Right ventricle myocardium superior (tissue), 1 donor: ENCODE results near the gene ASAP3. TPM values are rescaled to one million over a fixed set of nuclear protein-coding genes. Genes with fewer than 3 reads are reported as not detected.
A peak's percentile ranks its signal among the peaks of the same experiment; 100 is the strongest.

Experiments used
- ATAC-seq: fragments of 200-7000 bp; cut with Tn5 transposase; one replicate; pipeline ENCODE4 v1.9.1; 2020; ENCODE audit warnings: mild to moderate bottlenecking; ENCODE audit not compliant: poor library complexity
- DNase-seq: peaks from one replicate; pipeline ENCODE4 v3.0.0-alpha.2; 2020
- intact Hi-C: fragments of 100-400 bp; cut with DNase I; formaldehyde crosslinking; loops from one replicate; pipeline ENCODE4 v1.11.2; 2022
- total RNA-seq: library from RNA; stranded (reverse); fragmentation: NEBNext Ultra II Directional; extraction: Animal tissue kit (Norgen Biotek cat#: 25700); gene quantifications from one replicate; pipeline ENCODE4 v1.2.1, GENCODE V29; 2021
- donor health status: DM: no; HTN: yes; CAD: no; lungs with severe emphysema.

Gene ASAP3
- total RNA-seq, 1 donor from 2014 or later, result 44.6 TPM

DNA sequence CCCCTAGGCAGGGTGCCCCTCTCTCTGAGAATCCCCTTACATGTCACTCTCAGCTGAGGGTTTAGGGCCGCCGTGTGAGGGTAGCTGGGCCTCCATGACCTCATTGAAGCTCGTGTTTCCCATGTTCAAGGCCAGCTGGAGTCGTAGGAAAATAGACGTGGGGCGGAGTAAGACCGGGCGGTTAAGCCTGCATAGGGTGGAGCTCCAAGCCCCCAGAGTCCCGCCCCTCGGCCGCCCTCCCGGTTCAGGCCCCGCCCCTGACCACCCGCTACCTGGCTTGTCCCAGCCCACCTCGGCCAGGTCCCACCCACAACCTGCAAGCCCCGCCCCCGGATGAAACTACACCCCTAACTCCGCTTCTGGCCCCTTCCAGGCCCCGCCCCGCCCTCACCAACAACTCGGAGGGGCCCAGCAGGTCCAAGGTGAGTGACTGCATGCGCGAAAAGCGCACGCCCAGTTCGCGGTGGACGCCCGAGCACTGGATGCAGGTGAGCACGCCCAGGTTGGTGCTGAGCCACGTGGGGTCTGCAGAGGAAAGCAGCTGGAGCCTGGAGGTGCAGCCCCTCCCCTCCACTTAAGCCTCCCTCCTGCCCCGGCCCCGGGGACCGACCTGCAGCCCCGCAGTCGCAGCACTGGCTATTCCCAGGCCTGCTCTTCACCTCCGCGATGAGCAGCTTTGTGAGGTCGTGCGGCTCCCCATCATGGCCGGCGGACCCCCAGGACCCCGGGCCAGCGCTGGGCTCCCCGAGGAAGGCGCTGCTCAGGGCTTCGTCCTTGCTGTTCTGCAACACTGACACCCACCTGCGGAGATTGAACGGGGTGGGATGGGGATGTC lies 47.2 kb downstream of the ASAP3 start:
- intact Hi-C loops, result no loop called here
- DNase-seq (no peak), ATAC-seq (peak; percentile 26)

DNA sequence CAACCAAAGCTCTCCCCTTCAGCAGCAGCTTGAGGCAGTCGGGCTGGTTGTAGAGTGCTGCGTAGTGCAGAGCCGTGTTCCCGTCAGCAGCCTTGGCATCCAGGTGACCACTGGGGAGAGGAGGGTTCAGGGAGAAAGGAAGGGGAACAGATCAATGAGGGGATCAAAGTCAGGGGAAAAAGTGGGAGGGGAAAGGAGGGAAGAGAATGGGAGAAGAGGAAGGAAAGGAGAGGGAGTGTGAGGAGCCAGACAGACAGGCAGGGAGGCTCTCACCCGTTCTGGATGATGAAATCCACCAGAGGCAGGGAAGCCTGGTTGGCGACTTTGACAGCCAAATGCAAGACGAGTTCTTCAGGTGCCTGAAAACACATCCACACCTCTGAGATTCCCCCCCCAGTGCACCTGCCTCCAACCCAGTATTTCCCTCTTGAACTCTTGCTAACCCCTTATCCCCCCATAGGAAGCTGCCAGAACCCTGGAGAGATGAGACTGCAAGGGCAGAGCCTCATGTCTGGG lies 49.7 kb downstream of the ASAP3 start:
- intact Hi-C loops, result no loop called here
- no peak for DNase-seq

DNA sequence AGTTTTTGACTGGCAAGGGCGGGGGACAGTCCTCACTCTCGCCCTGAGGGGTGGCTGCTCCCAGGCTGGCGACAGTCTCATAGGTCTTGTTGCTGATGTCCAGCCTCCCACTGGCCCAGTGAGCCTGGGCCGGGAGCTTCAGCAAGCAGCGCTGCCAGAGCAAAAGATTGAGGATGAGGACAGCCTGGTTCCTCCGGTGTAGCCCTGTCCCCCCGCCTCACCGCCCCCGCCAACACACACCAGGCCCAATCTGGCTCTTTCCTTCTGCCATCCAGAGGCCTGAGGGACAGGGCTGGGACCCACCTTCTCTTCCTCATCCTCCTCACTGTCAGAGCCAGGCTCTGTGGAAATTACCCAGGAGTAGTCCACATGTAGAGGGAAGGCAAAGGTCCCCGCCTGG lies 50.9 kb downstream of the ASAP3 start:
- ATAC-seq (no peak), DNase-seq (no peak)
- intact Hi-C loops, result no loop called here

More for the DNA sequence above, 49.7 kb downstream of the ASAP3 start:
- ATAC-seq, result no peak

DNA sequence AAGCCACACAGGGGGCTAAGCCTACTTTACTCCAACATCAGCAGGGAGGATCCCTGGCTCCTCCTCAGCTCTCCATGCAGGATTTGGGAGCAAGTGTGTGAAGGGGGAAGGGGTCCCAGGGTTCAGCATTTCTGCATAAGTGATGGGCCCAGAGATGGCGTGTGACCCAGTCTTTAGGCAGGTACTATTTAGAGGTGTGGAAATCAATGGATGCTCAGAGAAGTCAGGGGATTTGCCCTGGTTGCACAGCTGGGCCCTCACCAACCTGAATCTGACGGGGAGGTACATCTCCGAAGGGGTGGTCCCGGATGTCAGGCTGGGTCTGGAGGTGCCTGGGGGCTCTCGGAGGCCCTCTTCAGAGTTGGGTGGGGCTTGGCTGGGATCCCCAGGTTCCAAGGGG lies 52.5 kb downstream of the ASAP3 start:
- intact Hi-C loops, result no loop called here
- no peak for DNase-seq
- ATAC-seq, result no peak

DNA sequence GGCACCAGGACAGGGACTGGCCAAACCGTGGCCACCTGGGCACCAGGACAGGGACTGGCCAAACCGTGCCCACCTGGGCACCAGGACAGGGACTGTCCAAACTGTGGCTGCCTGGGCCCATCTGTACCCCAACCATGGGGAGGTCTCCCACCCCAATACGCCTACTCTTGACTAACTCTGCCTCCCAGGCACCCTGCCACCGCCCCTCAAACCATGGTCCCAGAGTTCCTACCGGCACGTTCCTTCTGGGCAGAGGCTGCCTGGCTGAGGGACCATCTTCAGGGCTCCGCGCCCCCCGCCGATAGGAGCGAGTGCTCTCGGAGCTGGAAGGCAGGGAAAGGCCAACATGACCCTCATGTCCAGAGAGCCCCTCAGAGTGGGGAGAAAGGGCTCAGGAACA lies 53.2 kb downstream of the ASAP3 start:
- ATAC-seq (no peak), DNase-seq (no peak)
- intact Hi-C loops, result no loop called here

DNA sequence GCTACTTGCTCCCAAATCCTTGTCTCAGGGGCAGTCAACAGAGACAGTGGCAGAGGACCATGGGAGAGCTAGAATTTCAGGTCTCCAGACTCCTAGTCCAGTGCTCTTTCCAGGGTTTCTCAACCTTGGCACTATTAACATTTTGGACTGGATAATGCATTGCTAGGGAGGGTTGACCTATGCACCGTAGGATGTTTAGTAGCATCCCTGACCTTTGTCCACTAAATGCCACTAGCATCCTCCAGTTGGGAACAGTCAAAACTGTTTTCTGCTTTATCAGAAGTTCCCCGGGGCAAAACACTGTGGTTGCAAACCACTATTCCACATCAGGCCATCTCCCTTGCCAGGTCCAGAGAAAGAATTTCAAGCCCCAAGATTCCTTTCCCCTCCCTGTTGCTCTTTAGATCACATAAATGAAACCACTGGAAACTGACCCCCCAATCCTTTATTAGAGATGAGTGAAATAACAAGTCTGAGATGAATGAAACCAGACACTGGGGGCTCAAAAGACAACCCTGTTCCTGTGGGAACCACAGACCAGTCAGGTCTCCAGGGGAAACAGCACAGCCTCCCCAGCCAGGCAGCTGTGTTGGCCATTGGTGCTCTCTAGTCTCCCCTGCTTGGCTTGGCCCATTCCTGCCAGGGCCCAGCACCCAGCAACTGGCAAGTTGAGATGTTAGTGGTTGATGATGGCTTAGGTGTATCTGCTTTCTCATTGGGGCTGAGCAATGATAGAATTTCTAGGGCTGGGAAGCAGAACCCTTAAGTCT lies 55.7 kb downstream of the ASAP3 start:
- intact Hi-C loops, result no loop called here
- ATAC-seq (no peak), DNase-seq (no peak)

DNA sequence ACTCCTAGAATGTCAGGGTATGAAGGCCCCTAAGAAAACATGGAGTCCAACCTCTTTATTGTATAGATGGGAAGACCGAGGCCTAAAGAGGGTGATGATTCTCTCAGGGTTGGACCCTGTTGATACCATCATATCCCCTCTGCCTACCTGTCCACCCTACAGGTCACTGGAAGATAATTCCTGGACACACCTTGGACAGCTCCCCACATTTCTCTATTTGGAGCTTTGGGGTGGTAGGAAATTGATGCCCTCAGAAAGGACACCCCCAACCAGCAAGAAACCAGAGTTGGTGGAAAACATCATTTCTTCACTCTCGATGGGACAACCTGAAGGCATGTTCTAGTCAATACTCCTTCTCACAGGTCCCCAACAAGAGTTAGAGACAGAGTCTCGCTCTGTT lies 56.4 kb downstream of the ASAP3 start:
- no peak for DNase-seq
- intact Hi-C loops, result no loop called here
- no peak for ATAC-seq

DNA sequence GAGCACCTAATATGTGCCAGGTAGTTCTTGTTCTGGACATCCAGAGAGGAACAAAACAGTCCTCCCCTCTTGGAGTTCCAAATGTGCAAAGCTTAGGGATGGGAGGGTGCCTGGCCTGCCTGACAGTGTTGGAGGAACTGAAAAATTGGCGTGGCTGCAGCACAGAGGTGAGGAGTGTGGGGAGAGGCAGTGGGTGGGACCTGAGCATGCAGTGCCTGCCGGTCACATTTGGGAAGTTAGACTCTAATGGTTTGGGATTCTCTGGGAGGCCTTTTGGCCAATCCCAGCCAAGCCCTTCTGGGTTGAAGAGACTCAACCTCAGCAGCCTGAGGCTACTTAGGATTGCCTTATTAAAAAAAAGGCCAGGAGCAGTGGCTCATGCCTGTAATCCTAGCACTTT lies 57.2 kb downstream of the ASAP3 start:
- no peak for DNase-seq
- intact Hi-C loops, result no loop called here
- ATAC-seq, result no peak

DNA sequence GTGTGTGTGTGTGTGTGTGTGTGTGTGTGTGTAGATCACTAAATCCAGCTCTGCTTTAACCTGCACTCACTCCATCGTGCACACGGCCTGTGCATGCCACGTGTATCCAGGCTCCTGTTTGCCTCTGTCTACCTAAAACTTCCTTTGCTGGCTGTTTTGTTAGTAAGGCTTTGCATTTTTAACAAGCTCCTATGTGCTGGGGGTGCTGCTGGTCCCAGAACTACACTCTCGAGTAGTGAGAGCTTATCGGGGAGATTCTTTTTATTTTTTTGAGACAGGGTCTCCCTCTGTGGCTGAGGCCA lies 58.8 kb downstream of the ASAP3 start:
- ATAC-seq (no peak), DNase-seq (no peak)
- intact Hi-C loops, result no loop called here

DNA sequence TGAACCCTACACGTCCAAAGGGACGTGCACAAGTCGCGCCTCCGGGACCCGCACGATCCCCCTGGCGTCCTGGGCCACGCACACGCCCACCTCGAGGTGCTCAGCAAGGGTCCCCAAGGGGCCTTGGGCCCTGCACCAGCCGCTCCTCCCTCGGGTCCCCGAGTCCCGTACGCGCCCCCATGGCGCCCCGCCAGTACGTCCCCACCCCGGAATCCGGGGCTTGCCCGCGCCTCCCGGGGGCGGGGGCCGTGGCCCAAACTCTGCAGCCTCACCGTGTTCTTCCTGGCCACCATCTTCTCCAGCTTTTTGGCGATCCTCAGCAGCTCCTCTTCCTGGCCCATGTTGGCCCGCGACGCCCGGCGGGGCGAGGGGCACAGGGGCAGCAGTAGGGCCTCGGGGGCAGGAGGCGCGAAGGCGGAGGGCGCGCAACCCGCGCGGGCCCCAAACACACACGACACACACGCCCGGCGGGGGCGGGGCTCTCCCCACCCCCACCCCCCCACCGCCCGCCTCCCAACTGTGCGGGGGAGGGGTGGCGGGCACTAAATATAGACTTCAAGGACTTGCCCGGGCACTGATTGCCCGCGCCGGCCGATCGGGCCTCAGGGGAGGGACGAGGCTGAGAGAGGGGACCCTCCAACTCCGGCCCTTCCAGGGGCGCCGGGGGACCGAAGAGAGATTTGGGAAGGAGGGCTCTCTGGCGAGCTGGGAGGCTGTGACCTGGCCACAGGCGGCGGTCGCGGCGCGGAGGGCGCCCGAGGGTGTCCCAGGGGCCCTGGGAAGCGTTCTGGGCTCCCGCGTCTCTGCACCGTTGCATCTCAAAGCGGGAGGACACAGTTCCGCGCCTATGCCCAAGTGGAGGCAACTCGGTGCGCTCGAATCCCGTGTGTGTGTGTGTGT lies 59.4 kb downstream of the ASAP3 start, which contains the start of gene TCEA3:
TCEA3 (minus strand) TSS at position 456 of the 900 bp plus-strand sequence; CDS start at position 341, 115 bp downstream.
- intact Hi-C loops, result no loop called here
- DNase-seq, result peak; percentile 75
- peak; percentile 83 for ATAC-seq

DNA sequence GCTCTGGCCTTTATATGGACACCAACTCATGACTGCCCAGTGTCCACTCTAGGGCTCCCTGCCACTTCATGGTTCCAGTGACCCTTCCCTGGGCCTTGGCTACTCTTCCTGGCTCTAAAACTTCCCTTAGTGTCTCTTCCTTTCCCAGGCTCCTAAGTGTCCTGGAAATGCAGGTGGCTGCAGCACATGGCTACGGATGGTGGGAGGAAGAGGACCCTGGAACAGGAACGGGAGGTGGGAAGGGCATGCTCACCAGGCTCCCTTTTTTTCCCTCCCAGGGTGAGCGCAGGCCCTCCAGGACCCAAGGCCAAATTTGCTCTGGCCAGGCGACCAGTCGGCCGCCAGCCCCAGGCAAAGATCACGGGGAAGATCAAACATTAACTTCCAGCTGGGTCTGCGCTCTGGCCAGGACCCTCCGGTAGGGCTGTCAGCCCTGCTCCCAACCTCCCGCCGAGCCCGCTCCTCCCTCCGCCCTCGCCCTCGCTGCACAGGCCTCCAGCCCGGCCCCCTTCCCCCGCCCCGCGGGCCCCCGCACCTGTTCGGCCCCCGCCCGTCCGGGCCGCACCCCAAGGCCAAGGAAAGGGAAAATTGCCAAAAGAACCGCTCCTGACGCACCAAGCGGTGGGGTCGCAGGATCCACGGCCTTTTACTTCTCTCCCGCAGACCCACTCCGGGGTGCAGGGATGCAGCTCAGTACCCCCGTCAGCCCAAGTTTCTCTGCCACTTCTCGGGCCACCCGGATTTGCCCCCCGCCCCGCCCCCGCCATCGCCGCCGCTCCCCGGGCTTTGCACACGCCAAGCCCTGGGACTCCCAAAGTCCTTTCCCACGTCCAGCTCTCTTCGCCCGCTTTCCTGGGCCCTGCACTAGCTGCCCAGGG lies 60.3 kb downstream of the ASAP3 start:
- ATAC-seq, result peak; percentile 36
- DNase-seq, result no peak
- intact Hi-C loops, result no loop called here

DNA sequence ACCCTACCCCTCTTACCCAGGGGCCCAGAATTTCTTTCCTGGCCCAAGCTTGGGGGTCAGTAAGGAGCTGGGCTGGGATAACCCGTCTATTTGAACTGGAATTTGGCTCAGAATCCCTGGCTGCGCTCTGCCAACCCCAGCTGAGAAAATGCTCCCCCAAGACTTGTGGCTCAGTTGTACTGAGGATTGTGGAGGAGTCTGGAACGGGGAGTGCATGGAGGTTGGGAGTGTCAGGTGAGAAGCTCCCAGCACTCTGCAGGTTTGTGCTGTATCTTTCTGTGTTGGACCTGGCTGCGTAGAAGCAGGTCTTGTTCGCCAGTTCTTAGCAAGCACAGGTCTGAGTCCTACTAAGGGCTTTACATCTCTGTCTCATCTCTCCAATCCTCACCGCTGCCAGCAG lies 61.0 kb downstream of the ASAP3 start:
- intact Hi-C loops, result no loop called here
- ATAC-seq (no peak), DNase-seq (no peak)

DNA sequence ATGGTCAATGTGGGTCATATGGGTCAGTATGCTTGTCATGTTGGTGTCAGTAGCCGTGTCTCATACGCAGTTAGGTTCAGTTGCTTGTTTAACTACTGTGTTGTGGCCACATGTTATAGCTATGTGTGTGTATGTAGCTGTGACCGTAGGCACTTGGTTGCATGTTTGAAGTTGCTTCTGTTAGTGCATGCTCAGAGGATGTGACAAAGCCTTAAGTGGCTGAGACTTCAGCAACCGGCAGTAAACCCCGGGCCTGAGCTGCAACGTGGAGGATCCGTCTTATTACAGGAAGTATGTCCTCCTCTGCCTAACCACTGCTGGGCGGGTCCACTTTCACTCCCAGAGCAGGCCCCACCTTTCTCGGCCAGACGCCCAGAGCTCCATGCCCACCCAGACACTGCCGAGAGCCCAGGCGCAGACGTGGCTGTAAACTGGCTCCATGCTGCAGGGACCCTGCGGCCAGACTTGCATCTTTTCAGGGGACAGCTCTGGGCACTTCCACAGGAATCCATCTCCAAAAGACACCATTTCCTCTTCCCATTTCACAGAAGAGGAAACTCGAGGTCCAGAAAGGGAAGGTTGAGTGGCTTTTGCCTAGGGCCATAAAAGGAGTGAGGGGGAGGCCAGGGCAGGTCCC lies 61.6 kb downstream of the ASAP3 start:
- intact Hi-C loops, result no loop called here
- peak; percentile 87 for DNase-seq
- peak; percentile 44 for ATAC-seq

DNA sequence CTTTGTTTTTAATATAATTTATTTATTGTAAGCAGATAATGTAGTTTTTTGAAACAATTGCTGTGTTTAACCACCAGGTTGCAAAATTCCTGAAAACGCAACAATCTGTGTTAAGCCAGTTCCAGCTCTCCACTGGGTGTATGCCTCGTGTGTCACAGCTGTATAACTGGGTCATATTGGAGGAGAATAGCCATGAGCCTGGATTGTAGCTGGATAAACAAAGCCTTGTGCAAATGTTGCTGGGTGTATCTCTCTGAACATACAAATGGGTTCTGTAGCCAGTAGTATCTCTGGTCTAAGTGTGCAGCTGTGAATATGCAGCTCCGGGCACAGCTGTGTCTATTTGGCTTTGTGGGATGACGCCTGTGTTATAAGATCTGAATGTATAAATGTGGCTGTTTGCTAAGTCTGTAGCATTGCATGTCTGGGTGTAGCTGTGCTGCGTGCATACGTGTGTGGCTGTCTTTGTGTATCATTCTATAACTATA lies 62.2 kb downstream of the ASAP3 start:
- intact Hi-C loops, result no loop called here
- ATAC-seq (peak; percentile 13), DNase-seq (no peak)

DNA sequence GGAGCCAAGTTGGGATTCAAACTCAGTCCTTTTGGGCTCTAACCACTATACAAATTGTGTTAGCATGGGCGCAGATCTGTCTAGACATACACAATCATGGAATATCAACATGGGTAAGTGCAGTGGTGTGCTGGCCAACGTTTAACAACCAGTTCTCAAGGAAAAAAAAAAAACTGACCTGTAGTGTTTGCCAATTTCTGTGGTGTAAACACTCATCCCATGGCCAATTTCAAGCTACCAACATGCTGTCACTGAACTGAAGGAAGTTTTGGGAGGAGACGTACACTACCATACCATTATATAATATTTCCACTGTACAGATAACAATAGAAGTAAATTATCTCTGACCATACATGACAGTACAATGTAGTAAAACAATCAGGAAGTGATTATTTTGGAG lies 62.6 kb downstream of the ASAP3 start:
- intact Hi-C loops, result no loop called here
- ATAC-seq (no peak), DNase-seq (no peak)

DNA sequence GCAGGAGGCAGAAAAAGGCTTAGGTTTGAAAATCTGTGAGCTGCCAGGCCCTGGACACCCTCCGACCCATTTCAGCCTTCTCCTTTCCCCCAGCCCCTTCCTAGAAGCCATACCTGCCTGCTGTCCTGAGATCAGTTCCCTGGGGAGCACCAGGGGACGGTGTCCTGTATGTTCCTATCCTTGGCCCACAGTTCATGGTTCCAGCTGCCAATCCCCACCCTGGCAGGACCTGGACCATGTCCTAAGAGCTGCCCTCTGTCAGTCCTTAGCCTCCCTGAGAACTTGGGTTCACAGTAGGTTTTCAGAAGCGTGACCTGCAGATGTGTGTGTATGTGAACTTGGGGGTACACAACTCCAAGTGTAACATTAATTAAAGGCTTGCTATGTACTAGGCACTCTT lies 63.2 kb downstream of the ASAP3 start:
- peak; percentile 7 for ATAC-seq

DNA sequence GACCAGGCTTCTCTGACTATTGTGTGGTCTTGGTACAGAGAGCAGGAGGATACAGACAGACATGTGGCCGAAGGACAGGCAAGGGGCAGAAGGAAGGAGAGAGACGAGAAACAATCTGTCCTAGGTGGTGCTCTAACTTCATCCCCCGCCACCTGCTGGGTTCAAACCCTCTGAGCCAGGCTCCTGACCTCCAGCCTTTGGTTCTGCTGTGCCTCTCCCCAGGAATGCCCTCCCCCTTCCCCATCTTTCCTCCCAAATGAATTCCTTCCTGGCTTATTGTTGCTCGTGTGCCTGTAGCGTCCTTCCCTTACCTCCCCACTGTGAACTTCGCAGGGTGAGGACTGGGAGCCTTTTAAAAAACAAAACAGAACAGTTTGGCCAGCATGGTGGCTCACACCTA lies 64.8 kb downstream of the ASAP3 start:
- intact Hi-C loops, result no loop called here

More for the DNA sequence above, 63.2 kb downstream of the ASAP3 start:
- DNase-seq, result no peak
- intact Hi-C loops, result no loop called here

More for the DNA sequence above, 64.8 kb downstream of the ASAP3 start:
- ATAC-seq, result no peak
- DNase-seq, result no peak
